Subcutaneous abdominal adipose tissue (tissue), 5 donors: ENCODE results near the gene HECTD3.
A peak's percentile ranks its signal among the peaks of the same experiment; 100 is the strongest.
"Not testable (repeated sequence)": the region's sequence is repeated elsewhere in the genome, so short reads cannot be mapped to it uniquely, and the experiment has no call there.

Experiments
- H3K27ac ChIP-seq: one replicate; pipeline ENCODE4 v1.7.0; 2013; ENCODE audit warnings: low read depth, mild to moderate bottlenecking, inconsistent platforms, low read length, moderate library complexity
- H3K27me3 ChIP-seq, 5 donors: one replicate each; pipeline ENCODE4 v1.7.0; 2013; ENCODE audit warnings: low read length in 5 of 5, inconsistent platforms in 1 of 5; ENCODE audit not compliant: control insufficient read depth in 5 of 5, insufficient read depth in 4 of 5
- H3K36me3 ChIP-seq, 5 donors: one replicate each; pipeline ENCODE4 v1.7.0; 2013; ENCODE audit warnings: low read length in 5 of 5; ENCODE audit not compliant: control insufficient read depth in 5 of 5, insufficient read depth in 5 of 5
- H3K4me1 ChIP-seq, 5 donors: one replicate each; pipeline ENCODE4 v1.7.0; 2013; ENCODE audit warnings: low read length in 5 of 5, mild to moderate bottlenecking in 3 of 5, moderate library complexity in 1 of 5; ENCODE audit not compliant: control insufficient read depth in 5 of 5, insufficient read depth in 5 of 5
- H3K4me3 ChIP-seq, 5 donors: one replicate each; pipeline ENCODE4 v1.7.0; 2013; ENCODE audit warnings: low read length in 5 of 5, low read depth in 1 of 5
- H3K9ac ChIP-seq, 5 donors: one replicate each; pipeline ENCODE4 v1.7.0; 2013; ENCODE audit warnings: low read length in 5 of 5, mild to moderate bottlenecking in 4 of 5, moderate library complexity in 3 of 5
- H3K9me3 ChIP-seq, 5 donors: one replicate each; pipeline ENCODE4 v1.7.0; 2013; ENCODE audit warnings: low read length in 5 of 5; ENCODE audit not compliant: control insufficient read depth in 5 of 5
- donor health status: healthy.
- donor health status: healthy.
- donor health status: healthy.
- donor health status: healthy.
- donor health status: healthy.

HECTD3 gene

GRCh38 chr1:44995467-44996238 is 15.5 kb downstream of the HECTD3 start:
- Histone ChIP-seq H3K36me3 (no peaks in the 10 kb centered on the region), H3K9ac (no peak overlapping the region), H3K4me3 (no peak overlapping the region), H3K27me3 (peaks cover 0 to 2% (median 0%) of the 10 kb centered on the region in 5 donors), H3K4me1 (peaks cover 6 to 31% (median 20%) of the 10 kb centered on the region in 5 donors), H3K27ac (no peak overlapping the region), H3K9me3 (no peaks in the 10 kb centered on the region)

- H3K36me3 ChIP-seq: no peaks in the 10 kb centered on the region
- H3K27me3 ChIP-seq: peaks cover 0 to 2% (median 0%) of the 10 kb centered on the region in 5 donors
- H3K27ac ChIP-seq: no peak overlapping the region
- H3K4me3 ChIP-seq: peak overlapping the region in 1 of 5 donors; percentile 19
- peaks cover 3 to 19% (median 12%) of the 10 kb centered on the region in 5 donors for H3K4me1 ChIP-seq
- H3K9me3 ChIP-seq: no peaks in the 10 kb centered on the region
- peak overlapping the region in 2 of 5 donors; percentile 24 to 82 for H3K9ac ChIP-seq
These were observed 16.7 kb downstream of the HECTD3 start for GRCh38 chr1:44994309-44994898.

DNA sequence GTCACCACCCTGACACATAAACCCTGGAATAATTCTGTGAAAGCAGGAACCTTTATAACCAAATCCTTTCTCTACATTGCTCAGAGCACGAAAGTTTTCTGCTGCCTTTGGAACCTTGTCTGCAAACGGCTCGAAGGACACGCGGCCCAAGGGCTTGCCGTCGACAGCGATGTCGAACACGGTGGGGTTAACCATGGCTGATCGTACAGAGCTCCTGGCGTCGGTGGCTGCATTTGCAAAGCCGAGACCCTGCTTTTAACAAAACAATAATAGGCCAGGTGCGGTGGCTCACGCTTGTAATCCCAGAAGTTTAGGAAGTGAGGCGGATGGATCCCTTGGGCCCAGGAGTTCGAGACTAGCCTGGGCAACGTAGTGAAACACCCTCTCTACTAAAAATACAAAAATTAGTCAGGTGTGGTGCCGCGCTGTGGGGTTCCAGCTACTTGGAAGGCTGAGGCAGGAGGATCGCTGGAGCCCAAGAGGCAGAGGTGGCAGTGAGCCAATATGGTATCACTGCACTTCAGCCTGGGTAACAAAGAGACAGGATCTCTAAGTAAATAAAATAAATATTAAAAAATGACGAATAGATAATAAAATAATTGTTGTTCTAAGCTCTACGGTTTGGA is 22.5 kb downstream of the HECTD3 start:
- H3K4me1 ChIP-seq: peaks cover 5 to 23% (median 18%) of the 10 kb centered on the region in 5 donors
- H3K4me3 ChIP-seq: no peak overlapping the region
- H3K9me3 ChIP-seq: no peaks in the 10 kb centered on the region
- H3K9ac ChIP-seq: no peak overlapping the region
- no peak overlapping the region for H3K27ac ChIP-seq
- H3K36me3 ChIP-seq: no peaks in the 10 kb centered on the region
- H3K27me3 ChIP-seq: no peaks in the 10 kb centered on the region

DNA sequence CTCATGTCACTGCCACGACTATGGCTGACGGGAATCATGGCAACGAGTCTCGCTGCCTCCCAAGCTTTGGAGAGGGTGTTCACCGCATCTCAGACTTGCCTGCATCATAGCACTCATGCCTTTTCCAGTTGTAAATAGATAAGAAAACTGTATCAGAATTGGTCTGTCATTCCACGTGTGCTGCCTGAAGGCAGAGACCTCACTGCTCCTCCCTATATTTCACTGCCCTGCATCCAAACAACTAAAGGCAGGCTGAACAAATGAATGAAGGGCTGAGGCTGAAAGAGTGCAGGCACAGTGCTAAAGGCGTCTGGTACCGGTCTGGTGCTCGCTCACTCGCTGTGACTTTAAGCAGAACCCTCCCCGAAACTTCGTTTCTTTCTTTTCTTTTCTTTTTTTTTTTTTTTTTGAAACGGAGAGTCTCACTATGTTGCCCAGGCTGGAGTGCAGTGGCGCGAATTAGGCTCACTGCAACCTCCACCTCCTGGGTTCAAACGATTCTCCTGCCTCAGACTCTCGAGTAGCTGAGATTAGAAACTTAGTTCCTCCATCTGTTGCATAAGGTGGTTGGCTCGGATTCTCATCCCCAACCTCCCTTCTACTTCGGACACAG is 25.3 kb downstream of the HECTD3 start:
- Histone ChIP-seq H3K9me3 (no peaks in the 10 kb centered on the region), H3K36me3 (peaks cover 0 to 7% (median 5%) of the 10 kb centered on the region in 5 donors), H3K4me3 (peak overlapping the region; percentile 78 to 96 (median 96)), H3K9ac (peak overlapping the region; percentile 41 to 96 (median 89)), H3K27me3 (no peaks in the 10 kb centered on the region), H3K27ac (peak overlapping the region; percentile 76), H3K4me1 (peaks cover 5 to 28% (median 15%) of the 10 kb centered on the region in 5 donors)

GRCh38 chr1:44977372-44977771 is 33.8 kb downstream of the HECTD3 start:
- not testable (repeated sequence) for H3K9ac ChIP-seq, H3K4me1 ChIP-seq, H3K9me3 ChIP-seq, H3K27me3 ChIP-seq, H3K27ac ChIP-seq, H3K4me3 ChIP-seq
- H3K36me3 ChIP-seq: peaks cover 31 to 75% (median 40%) of the 10 kb centered on the region in 5 donors

DNA sequence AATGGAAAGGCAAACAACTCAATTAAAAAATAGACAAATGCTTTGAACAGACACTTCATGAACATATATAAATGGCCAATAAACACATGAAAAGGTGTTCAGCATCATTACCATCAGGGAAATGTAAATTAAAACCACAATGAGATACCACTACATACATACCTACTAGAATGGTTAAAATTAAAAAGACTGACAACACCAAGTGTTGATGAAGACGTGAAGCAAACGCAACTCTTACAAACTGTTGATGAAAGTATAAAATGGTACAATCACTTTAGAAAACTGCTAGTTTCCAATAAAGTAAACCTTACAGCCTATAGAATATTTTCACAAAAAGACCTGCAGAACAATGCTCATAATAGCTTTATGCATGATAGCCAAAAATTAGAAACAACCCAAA is 34.9 kb downstream of the HECTD3 start:
- Histone ChIP-seq H3K27me3 (no peaks in the 10 kb centered on the region), H3K9me3 (peaks cover 0 to 3% (median 0%) of the 10 kb centered on the region in 5 donors), H3K4me3 (no peak overlapping the region), H3K4me1 (peaks cover 0 to 3% (median 0%) of the 10 kb centered on the region in 5 donors), H3K36me3 (peaks cover 31 to 75% (median 40%) of the 10 kb centered on the region in 5 donors), H3K9ac (no peak overlapping the region), H3K27ac (no peak overlapping the region)

- no peaks in the 10 kb centered on the region for H3K27me3 ChIP-seq
- no peak overlapping the region for H3K4me3 ChIP-seq
- peaks cover 23 to 60% (median 28%) of the 10 kb centered on the region in 5 donors for H3K36me3 ChIP-seq
- no peak overlapping the region for H3K27ac ChIP-seq
- H3K9ac ChIP-seq: no peak overlapping the region
- H3K4me1 ChIP-seq: peaks cover 0 to 6% (median 3%) of the 10 kb centered on the region in 5 donors
- peaks cover 0 to 3% (median 0%) of the 10 kb centered on the region in 5 donors for H3K9me3 ChIP-seq
These were observed 37.5 kb downstream of the HECTD3 start for GRCh38 chr1:44973645-44974044.

- no peaks in the 10 kb centered on the region for H3K27me3 ChIP-seq
- no peaks in the 10 kb centered on the region for H3K9me3 ChIP-seq
- H3K4me1 ChIP-seq: peaks cover 0 to 6% (median 6%) of the 10 kb centered on the region in 5 donors
- no peak overlapping the region for H3K27ac ChIP-seq
- H3K9ac ChIP-seq: no peak overlapping the region
- H3K4me3 ChIP-seq: no peak overlapping the region
- peaks cover 5 to 28% (median 8%) of the 10 kb centered on the region in 5 donors for H3K36me3 ChIP-seq
These were observed 40.8 kb downstream of the HECTD3 start for GRCh38 chr1:44970317-44970716.

DNA sequence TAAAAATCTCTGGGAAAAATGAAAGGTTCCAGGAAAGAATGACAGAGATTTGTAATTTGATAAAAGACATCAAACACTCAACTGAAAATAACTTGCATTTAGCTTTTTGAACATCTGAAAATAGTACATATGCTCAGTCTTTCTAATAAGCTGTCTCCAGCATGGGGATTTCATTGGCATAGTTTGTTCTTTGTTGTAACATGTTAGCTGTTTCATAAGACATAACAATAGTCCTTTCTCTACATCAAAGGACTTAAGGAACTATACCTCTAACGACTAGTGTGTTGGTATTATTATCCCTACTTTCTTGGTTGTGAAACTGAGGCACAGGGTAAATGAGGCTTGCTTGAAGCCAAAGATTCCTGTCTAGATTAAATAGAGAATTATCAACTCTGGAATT is 46.7 kb downstream of the HECTD3 start:
- Histone ChIP-seq H3K27me3 (no peaks in the 10 kb centered on the region), H3K9me3 (no peaks in the 10 kb centered on the region), H3K36me3 (peaks cover 0 to 9% (median 0%) of the 10 kb centered on the region in 5 donors), H3K4me1 (peaks cover 0 to 3% (median 0%) of the 10 kb centered on the region in 5 donors), H3K27ac (no peak overlapping the region), H3K4me3 (no peak overlapping the region), H3K9ac (no peak overlapping the region)
